GM18511 (cell line): ENCODE results near the gene PDE1A.
"Not testable (repeated sequence)": the region's sequence is repeated elsewhere in the genome, so short reads cannot be mapped to it uniquely, and the experiment has no call there.

Experiments used
- ATAC-seq: cut with Tn5 transposase; IDR thresholded peaks from one replicate; pipeline ENCODE4 v1.9.1; 2021; ENCODE audit warnings: mild to moderate bottlenecking, moderate library complexity; ENCODE audit not compliant: unreplicated experiment

The PDE1A gene

GRCh38 chr2:182281276-182281675 lies 145.6 kb downstream of the PDE1A start:
- no peak for ATAC-seq

- ATAC-seq, result no peak
These were observed 146.7 kb downstream of the PDE1A start for GRCh38 chr2:182280118-182280517.

- not testable (repeated sequence) for ATAC-seq
These were observed 150.2 kb downstream of the PDE1A start for GRCh38 chr2:182276662-182277061.

GRCh38 chr2:182267971-182268370 lies 158.9 kb downstream of the PDE1A start:
- no peak for ATAC-seq

- no peak for ATAC-seq
These were observed 159.9 kb downstream of the PDE1A start for GRCh38 chr2:182266909-182267308.

GRCh38 chr2:182265718-182266117 lies 161.1 kb downstream of the PDE1A start:
- ATAC-seq, result no peak

GRCh38 chr2:182261860-182262387 lies 164.9 kb downstream of the PDE1A start:
- no peak for ATAC-seq

GRCh38 chr2:182259629-182260150 lies 167.1 kb downstream of the PDE1A start:
- ATAC-seq, result no peak

GRCh38 chr2:182252534-182252933 lies 174.3 kb downstream of the PDE1A start:
- no peak for ATAC-seq

GRCh38 chr2:182248898-182249297 lies 177.9 kb downstream of the PDE1A start:
- ATAC-seq, result no peak

GRCh38 chr2:182248362-182248761 lies 178.5 kb downstream of the PDE1A start:
- no peak for ATAC-seq

GRCh38 chr2:182247831-182248230 lies 179.0 kb downstream of the PDE1A start:
- no peak for ATAC-seq

GRCh38 chr2:182245963-182246362 lies 180.9 kb downstream of the PDE1A start:
- ATAC-seq, result peak; percentile 53

- ATAC-seq, result no peak
These were observed 184.2 kb downstream of the PDE1A start for GRCh38 chr2:182242609-182243008.

GRCh38 chr2:182241936-182242335 lies 184.9 kb downstream of the PDE1A start:
- no peak for ATAC-seq

- peak; percentile 100 for ATAC-seq
These were observed 185.9 kb downstream of the PDE1A start for GRCh38 chr2:182240862-182241371.

GRCh38 chr2:182230561-182230960 lies 196.3 kb downstream of the PDE1A start:
- ATAC-seq, result no peak

- ATAC-seq, result no peak
These were observed 197.5 kb downstream of the PDE1A start for GRCh38 chr2:182229297-182229696.

- ATAC-seq, result no peak
These were observed 198.1 kb downstream of the PDE1A start for GRCh38 chr2:182228741-182229140.

- ATAC-seq, result no peak
These were observed 198.8 kb downstream of the PDE1A start for GRCh38 chr2:182228073-182228473.

GRCh38 chr2:182226807-182227206 lies 200.0 kb downstream of the PDE1A start:
- no peak for ATAC-seq

- no peak for ATAC-seq
These were observed 202.2 kb downstream of the PDE1A start for GRCh38 chr2:182224669-182225068.

- ATAC-seq, result no peak
These were observed 205.8 kb downstream of the PDE1A start for GRCh38 chr2:182220998-182221397.
